Tibial artery (tissue), 4 donors: ENCODE measurements around the gene PTMS.

ENCODE experiments used
- DNase-seq, 2 donors: peaks; one replicate each; pipeline ENCODE4 v3.0.0-alpha.2; 2019
- H3K27ac ChIP-seq, 2 donors: fragments of 200-600 bp; sonication (generic) in 1 of 2; 1 replicate in 1 of 2; 2 replicates in 1 of 2; pipeline ENCODE4 v1.5.1; 2018 to 2019; ENCODE audit warnings: mild to moderate bottlenecking in 1 of 2
- H3K27me3 ChIP-seq, 2 donors: fragments of 200-600 bp; sonication (generic) in 1 of 2; one replicate each; pipeline versions ENCODE4 v1.5.1 to v1.6.0; 2016 to 2019
- H3K36me3 ChIP-seq, 3 donors: fragments of 200-600 bp; sonication (generic) in 2 of 3; one replicate each; pipeline ENCODE4 v1.5.1; 2016 to 2019; ENCODE audit warnings: mild to moderate bottlenecking in 2 of 3
- H3K4me1 ChIP-seq, 4 donors: fragments of 200-600 bp; sonication (generic) in 2 of 4; 1 replicate in 3 of 4; 2 replicates in 1 of 4; pipeline ENCODE4 v1.5.1; 2016 to 2019
- H3K4me3 ChIP-seq, 2 donors: fragments of 200-600 bp; sonication (generic) in 1 of 2; 1 replicate in 1 of 2; 2 replicates in 1 of 2; pipeline ENCODE4 v1.5.1; 2018 to 2019; ENCODE audit warnings: mild to moderate bottlenecking in 2 of 2
- H3K9me3 ChIP-seq, 3 donors: fragments of 200-600 bp; sonication (generic) in 1 of 3; one replicate each; pipeline ENCODE4 v1.5.1; 2016 to 2019
- intact Hi-C: fragments of 100-400 bp; cut with DNase I; formaldehyde crosslinking; loops from one replicate; pipeline ENCODE4 v1.15.0; 2023; ENCODE audit warnings: low total_unique reads
- TF ChIP-seq, protein P1 (sequence below), 2 experiments: fragments of 200-600 bp in 1 of 2; fragments of 450-650 bp in 1 of 2; IDR thresholded peaks; one replicate each; pipeline ENCODE4 v1.5.1; 2017 to 2019; ENCODE audit warnings: antibody characterized with exemption in 2 of 2, mild to moderate bottlenecking in 1 of 2, moderate library complexity in 1 of 2

PTMS gene

DNA sequence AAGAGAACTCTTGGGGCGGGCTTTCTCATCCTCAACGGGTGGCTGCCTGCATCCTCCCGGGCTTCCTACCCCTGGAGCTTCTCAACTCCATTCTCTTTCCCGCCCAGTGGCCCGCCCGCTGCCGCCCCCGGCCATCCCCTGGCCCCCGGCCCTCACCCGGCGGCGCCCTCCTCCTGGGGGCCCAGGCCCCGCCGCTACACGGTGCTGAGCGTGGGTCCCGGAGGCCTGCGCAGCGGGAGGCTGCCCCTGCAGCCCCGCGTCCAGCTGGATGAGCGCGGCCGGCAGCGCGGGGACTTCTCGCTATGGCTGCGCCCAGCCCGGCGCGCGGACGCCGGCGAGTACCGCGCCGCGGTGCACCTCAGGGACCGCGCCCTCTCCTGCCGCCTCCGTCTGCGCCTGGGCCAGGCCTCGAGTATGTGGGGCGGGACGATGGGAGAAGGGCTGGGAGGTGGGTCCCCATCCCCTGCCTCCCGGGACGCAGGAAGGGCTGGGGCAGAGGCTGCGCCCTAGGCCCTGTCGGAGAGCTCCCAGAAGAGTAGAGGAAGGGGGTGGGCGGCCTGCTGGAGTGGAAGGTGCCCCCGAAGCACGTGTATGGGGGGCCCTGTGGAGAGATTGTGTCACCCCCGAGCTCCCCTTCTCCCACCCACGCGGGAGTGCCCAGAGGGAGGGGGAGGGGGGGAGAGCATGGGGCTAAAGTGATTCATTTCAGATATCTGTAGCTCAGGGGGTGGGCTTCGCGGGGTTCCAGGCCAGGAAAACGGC lies 7.6 kb downstream of the PTMS start:
- DNase-seq, result no peak
- TF ChIP-seq, protein P1, sequence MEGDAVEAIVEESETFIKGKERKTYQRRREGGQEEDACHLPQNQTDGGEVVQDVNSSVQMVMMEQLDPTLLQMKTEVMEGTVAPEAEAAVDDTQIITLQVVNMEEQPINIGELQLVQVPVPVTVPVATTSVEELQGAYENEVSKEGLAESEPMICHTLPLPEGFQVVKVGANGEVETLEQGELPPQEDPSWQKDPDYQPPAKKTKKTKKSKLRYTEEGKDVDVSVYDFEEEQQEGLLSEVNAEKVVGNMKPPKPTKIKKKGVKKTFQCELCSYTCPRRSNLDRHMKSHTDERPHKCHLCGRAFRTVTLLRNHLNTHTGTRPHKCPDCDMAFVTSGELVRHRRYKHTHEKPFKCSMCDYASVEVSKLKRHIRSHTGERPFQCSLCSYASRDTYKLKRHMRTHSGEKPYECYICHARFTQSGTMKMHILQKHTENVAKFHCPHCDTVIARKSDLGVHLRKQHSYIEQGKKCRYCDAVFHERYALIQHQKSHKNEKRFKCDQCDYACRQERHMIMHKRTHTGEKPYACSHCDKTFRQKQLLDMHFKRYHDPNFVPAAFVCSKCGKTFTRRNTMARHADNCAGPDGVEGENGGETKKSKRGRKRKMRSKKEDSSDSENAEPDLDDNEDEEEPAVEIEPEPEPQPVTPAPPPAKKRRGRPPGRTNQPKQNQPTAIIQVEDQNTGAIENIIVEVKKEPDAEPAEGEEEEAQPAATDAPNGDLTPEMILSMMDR (IDR thresholded peaks at IDR 0.05), result no peak
- Histone ChIP-seq H3K4me1 (peaks cover 0 to 45% (median 33%) of the 10 kb centered on the region in 4 donors), H3K9me3 (no peaks in the 10 kb centered on the region), H3K4me3 (no peak overlapping the region), H3K27ac (no peak overlapping the region), H3K27me3 (no peaks in the 10 kb centered on the region), H3K36me3 (peaks cover 19 to 28% (median 25%) of the 10 kb centered on the region in 3 donors)
- intact Hi-C loops, result loop anchor here (10.0 kb wide), 1 partner anchor 159 kb away; no protein-coding TSS in a partner anchor

DNA sequence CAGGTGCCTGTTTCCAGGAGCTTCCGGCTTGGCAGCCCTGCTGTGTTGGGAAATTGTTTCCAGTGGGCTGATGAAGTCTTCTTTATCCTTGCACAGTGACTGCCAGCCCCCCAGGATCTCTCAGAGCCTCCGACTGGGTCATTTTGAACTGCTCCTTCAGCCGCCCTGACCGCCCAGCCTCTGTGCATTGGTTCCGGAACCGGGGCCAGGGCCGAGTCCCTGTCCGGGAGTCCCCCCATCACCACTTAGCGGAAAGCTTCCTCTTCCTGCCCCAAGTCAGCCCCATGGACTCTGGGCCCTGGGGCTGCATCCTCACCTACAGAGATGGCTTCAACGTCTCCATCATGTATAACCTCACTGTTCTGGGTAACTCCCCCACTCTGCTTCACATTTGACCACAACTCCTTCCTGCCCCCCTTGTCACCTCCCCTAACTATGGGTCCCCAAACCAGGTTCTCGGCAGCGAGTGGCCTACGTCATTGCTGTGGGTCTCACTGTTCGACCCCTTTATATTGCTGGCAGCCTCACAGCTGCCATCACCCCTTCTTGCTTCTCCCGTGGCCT lies 8.4 kb downstream of the PTMS start:
- Histone ChIP-seq H3K27me3 (no peaks in the 10 kb centered on the region), H3K4me1 (peaks cover 0 to 39% (median 27%) of the 10 kb centered on the region in 4 donors), H3K9me3 (no peaks in the 10 kb centered on the region), H3K4me3 (no peak overlapping the region), H3K36me3 (peaks cover 17 to 21% (median 21%) of the 10 kb centered on the region in 3 donors), H3K27ac (no peak overlapping the region)
- DNase-seq, result no peak
- intact Hi-C loops, result loop anchor here (10.0 kb wide), 1 partner anchor 160 kb away; no protein-coding TSS in a partner anchor
- TF ChIP-seq, protein P1 (IDR thresholded peaks at IDR 0.05), result no peak

DNA sequence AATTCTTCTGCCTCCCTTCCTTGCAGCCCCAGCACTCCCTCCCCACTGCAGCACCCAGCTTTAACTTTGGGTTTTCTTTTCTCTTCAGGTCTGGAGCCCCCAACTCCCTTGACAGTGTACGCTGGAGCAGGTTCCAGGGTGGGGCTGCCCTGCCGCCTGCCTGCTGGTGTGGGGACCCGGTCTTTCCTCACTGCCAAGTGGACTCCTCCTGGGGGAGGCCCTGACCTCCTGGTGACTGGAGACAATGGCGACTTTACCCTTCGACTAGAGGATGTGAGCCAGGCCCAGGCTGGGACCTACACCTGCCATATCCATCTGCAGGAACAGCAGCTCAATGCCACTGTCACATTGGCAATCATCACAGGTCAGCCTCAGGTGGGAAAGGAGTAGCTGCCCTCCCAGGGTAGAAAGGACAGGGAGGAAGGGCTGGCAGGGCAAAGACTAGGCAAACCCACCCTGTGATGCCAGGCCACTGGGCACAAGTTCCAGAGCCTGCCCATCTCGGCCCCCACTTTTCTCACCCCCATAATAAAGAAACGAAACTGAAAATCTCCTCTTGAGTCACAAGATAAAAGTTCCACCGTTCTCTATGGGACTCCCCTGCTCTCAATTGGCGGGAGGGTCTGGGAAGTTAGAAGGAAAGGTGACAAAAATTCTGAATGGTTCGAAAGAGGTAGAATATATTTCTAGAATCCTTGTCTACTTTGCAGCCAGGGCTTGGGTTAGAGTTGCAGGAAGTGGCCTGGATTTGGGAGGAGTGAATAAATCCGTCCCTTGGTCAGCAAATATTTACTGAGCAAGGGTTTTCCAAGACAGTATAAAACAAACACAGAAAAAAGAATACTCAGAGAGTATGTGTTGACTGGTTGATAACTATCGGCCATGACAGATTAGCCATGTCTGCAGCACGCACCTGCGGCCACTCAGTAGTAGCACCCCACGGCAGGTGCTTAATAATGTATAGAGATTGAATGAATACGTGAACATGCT lies 9.3 kb downstream of the PTMS start:
- Histone ChIP-seq H3K9me3 (no peaks in the 10 kb centered on the region), H3K4me1 (peaks cover 0 to 34% (median 24%) of the 10 kb centered on the region in 4 donors), H3K4me3 (no peak overlapping the region), H3K36me3 (peaks cover 8 to 12% (median 12%) of the 10 kb centered on the region in 3 donors), H3K27ac (no peak overlapping the region), H3K27me3 (no peaks in the 10 kb centered on the region)
- no peak for DNase-seq
- TF ChIP-seq, protein P1 (IDR thresholded peaks at IDR 0.05), result no peak
- intact Hi-C loops, result loop anchor here (10.0 kb wide), 1 partner anchor 161 kb away; no protein-coding TSS in a partner anchor

DNA sequence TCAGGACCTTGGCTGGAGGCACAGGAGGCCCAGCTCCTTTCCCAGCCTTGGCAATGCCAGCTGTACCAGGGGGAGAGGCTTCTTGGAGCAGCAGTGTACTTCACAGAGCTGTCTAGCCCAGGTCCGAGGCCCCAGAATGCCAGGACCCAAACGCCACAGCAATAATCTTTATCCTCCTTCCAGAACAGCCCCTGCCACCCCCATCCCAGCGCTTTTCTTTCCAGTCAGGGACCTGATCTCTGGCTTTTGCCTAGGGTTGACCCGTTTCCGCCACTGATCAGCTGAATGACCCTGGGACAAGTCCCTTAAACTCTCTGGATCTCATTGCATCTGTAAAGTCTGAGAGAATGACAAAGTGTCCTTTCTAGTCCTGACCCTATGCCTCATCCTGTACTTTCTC lies 11.2 kb downstream of the PTMS start:
- intact Hi-C loops, result loop anchor here (10.0 kb wide), 1 partner anchor 163 kb away; no protein-coding TSS in a partner anchor
- no peak overlapping the region for H3K4me3 ChIP-seq
- H3K9me3 ChIP-seq, result no peaks in the 10 kb centered on the region
- peak overlapping the region in 1 of 2 donors; percentile 82 for H3K27ac ChIP-seq
- no peak for DNase-seq
- H3K27me3 ChIP-seq, result no peaks in the 10 kb centered on the region
- peaks cover 0 to 22% (median 13%) of the 10 kb centered on the region in 4 donors for H3K4me1 ChIP-seq
- no peaks in the 10 kb centered on the region for H3K36me3 ChIP-seq
- TF ChIP-seq, protein P1 (IDR thresholded peaks at IDR 0.05), result no peak

DNA sequence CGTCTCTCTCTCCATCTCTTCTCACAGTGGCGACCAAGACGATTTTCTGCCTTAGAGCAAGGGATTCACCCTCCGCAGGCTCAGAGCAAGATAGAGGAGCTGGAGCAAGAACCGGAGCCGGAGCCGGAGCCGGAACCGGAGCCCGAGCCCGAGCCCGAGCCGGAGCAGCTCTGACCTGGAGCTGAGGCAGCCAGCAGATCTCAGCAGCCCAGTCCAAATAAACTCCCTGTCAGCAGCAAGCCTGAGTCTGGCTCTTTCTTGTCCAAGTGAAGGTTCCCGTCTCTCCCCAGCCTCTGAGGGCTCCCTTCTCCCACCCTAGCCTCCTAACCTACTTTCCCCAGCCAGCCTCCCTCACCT lies 12.0 kb downstream of the PTMS start:
- DNase-seq, result peak; percentile 35 to 81
- Histone ChIP-seq H3K4me1 (peaks cover 0 to 22% (median 13%) of the 10 kb centered on the region in 4 donors), H3K4me3 (peak overlapping the region; percentile 46 to 56)

More for the DNA sequence above, 12.0 kb downstream of the PTMS start:
- no peaks in the 10 kb centered on the region for H3K9me3 ChIP-seq
- H3K27me3 ChIP-seq, result no peaks in the 10 kb centered on the region
- peak overlapping the region; percentile 77 to 82 for H3K27ac ChIP-seq
- intact Hi-C loops, result loop anchor here (2.0 to 10.0 kb wide), 2 partner anchors 25 to 163 kb away; partner anchors contain the start of gene MLF2
- TF ChIP-seq, protein P1 (IDR thresholded peaks at IDR 0.05), result no peak
- H3K36me3 ChIP-seq, result no peaks in the 10 kb centered on the region
